ENCODE measurements around the gene TIGD4.

The TIGD4 gene

GRCh38 chr4:152779513-152780266 is at the start of gene TIGD4, which contains the start of gene ARFIP1:
Gene TIGD4, minus strand, starts transcription at chr4:152779730. Its CDS starts 8,726 bp downstream, at chr4:152771004.
Gene ARFIP1, plus strand, starts transcription at chr4:152779954. Its CDS starts 49,680 bp downstream, at chr4:152829634.
- DNase-seq (ENCODE audit: low read depth) = peak; percentile 91

DNA sequence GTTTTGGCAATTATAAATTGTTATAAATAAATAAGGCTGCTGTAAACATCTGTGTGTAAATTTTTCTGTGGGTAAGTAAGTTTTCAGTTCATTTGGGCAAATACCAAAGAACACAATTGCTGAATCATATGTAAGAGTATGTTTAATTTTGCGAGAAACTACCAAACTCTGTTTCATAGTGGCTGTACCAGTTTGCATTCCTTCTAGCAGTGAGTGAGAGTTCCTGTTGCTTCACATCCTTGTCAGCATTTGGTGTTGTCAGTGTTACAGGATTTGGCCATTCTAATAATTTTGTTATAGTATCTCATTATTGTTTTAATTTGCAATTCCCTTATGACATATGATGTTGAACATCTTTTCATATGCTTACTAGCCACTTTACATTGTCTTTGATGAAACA is 48.6 kb upstream of the TIGD4 start:
- DNase-seq (ENCODE audit: low read depth) = no peak

DNA sequence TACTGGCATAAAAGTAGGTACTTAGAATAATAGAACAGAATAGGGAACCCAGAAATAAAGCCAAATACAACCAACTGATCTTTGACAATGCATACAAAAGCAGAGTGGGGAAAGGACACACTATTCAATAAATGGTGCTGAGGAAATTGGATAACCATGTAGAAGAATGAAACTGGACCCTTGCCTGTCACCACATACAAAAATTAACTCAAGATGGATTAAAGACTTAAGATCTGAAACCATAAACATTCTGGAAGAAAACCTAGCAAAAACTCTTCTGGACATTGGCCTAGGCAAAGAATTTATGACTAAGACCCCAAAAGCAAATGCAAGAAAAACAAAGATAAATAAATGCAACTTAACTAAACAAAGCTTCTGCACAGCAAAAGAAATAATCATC is 45.8 kb upstream of the TIGD4 start:
- DNase-seq (ENCODE audit: low read depth) = no peak

DNA sequence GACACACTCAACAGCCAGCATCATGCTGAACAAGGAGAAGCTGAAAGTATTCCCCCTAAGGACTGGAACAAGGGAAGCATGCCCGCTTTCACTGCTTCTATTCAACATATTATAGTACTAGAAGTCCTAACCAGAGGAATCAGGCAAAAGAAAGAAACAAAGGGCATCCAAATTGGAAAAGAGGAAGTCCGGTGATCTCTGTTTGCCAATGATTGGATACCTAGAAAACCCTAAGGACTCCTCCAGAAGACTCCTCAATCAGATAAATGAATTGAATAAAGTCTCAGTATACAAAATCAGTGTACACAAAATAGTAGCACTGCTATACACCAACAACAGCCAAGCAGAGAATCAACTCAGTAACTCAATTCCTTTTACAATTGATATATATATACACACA is 45.0 kb upstream of the TIGD4 start:
- DNase-seq (ENCODE audit: low read depth) = no peak

- no peak for DNase-seq (ENCODE audit: low read depth)
Measured at GRCh38 chr4:152822323-152822722, 42.8 kb upstream of the TIGD4 start.

- no peak for DNase-seq (ENCODE audit: low read depth)
Measured at GRCh38 chr4:152820073-152820472, 40.5 kb upstream of the TIGD4 start.

- DNase-seq (ENCODE audit: low read depth) = no peak
Measured at GRCh38 chr4:152819026-152819645, 39.6 kb upstream of the TIGD4 start.

GRCh38 chr4:152817331-152817730 is 37.8 kb upstream of the TIGD4 start:
- no peak for DNase-seq (ENCODE audit: low read depth)

DNA sequence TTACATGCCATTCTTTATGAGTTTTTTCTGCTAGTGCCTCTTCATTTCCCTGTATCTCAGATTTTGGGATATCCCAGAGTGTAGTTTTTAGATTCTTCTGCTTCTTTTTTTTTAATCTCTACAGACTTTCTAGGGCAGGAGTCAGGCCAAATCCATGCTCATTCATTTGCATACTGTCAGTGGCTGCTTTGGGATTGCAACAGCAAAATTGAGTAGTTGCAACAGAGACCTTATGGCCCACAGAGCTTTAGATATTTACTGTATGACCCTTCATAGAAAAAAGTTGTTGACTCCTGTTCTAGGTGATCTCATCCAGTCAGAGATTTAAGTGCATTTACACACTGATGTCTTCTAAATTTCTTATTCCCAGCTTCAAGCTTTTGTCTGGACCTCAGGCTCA is 35.5 kb upstream of the TIGD4 start:
- DNase-seq (ENCODE audit: low read depth) = no peak

DNA sequence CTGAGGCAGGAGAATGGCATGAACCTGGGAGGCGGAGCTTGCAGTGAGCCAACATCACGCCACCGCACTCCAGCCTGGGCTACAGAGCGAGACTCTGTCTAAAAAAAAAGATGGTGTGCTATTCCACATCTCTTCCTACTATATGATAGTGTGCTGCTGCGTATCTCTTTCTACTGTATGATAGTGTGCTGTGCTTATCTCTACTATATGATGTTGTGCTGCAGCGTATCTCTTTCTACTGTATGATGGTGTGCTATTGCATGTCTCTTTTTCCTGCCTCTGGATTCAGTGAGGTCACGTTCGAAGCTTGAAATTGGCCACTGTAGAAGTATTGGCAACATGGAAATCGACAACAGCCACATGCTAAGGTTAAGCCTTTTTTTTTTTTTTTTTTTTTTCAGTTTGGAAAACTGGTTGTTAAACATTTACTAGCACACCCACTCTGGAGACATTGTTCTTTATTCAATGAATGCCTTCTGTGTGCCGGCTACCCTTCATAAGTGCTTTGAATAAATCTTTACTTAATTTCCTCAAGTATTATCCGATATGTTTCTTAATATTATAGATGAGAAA is 31.3 kb upstream of the TIGD4 start:
- no peak for DNase-seq (ENCODE audit: low read depth)

GRCh38 chr4:152808670-152809069 is 29.1 kb upstream of the TIGD4 start:
- DNase-seq (ENCODE audit: low read depth) = no peak

DNA sequence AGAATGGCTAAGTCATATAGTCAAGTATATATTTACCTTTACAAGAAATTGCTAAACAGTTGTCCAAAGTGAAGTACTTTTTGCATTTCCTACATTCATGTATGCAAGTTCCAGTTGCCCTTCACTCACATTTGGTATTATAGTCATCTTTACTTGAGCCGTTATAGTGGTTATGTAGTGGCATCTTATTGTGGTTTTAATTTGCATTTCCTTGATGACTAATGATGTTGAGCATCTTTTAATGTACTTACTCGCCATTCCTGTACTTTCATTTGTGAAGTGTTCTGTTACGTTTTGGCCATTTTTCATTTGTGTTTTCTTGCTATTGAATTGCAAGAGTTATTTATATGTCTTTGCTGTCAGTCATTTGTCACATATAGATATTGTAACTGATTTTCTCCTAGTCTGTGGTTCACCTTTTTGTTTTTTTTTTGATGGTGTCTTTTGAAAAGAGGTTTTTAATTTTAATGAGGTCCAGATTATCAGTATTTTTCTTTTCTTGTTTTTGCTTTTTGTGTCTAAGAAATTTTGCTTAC is 27.8 kb upstream of the TIGD4 start:
- no peak for DNase-seq (ENCODE audit: low read depth)

DNA sequence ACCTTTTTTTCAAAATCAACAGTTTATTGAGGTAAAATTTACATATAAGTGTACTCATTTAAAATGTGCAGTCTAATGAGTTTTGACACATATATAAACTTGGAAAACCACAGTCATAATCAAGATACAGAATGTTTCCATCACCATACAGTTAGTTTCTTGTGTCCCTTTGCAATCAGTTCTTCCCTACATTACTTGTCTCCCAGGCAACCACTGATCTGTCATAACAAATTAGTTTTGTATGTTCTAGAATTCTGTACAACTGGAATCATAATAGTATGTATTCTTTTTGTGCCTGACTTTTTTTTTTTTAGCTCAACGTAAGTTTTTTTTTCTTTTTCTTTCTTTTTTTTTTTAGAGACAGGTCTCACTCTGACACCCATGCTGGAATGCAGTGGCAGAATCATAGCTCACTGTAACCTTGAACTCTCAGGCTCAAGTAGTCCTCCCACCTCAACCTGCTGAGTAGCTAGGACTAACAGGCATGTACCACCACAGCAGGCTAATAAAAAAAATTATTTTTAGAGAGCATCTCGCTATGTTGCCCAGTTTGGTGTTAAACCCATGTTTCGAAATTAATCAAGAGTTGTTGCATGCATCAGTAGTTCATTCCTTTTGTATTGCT is 27.1 kb upstream of the TIGD4 start:
- no peak for DNase-seq (ENCODE audit: low read depth)

DNA sequence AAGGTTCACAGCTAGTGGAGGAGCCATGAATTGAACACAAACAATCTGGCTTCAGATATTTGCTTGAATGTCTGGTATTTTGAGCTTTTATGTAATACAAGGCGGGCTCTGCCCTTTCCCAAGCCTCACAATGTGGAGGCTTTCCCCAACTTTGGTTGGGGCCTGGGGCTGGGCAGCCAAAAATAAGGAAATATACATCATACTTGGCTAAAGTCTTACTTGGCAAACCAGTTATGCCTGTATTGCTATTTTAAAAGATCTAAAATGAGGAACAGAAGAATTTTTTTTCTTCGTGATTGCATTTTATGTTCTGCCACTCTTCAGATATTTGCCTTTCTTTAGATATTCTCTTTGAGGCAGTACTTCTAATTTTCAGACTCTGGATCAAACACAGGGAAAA is 26.3 kb upstream of the TIGD4 start:
- DNase-seq (ENCODE audit: low read depth) = no peak

- DNase-seq (ENCODE audit: low read depth) = no peak
Measured at GRCh38 chr4:152805071-152805650, 25.6 kb upstream of the TIGD4 start.

GRCh38 chr4:152803541-152803940 is 24.0 kb upstream of the TIGD4 start:
- DNase-seq (ENCODE audit: low read depth) = no peak

DNA sequence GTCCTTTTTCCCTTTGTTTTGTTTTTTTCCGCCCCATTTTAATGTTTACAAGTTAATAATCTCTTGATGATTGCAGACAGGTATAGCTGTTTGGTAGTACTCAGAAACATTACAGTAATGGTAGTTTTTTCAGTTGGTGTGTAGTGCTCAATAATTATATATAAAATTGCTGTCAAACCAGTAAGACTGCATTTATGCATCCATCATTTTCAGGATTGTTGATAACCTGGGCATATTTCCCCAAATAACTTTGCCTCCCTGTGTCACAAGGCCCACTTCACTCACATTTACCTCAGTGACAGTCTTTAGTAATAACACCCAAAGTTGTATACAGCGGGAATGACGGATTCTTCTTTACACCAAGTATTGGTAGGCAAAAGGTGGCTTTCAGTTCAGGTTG is 16.4 kb upstream of the TIGD4 start:
- DNase-seq (ENCODE audit: low read depth) = no peak

DNA sequence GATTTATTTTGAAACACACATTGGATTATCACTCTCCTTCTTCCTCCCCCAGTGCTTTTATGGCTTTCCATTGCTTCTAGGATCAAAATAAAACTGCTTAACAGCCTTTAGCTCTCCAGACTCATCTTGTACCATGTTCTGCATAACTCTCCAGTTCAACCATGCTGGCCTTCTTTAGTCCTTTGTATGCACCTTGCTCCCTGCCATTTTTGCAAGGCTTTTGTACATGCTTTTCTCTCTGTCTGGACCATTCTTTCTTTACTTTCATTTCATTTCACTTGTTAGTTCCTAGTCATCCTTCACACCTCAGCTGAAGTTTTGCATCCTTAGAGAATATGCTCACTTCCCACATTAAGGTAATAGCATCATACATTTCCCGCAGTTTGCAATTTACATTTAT is 7.1 kb upstream of the TIGD4 start:
- DNase-seq (ENCODE audit: low read depth) = no peak

DNA sequence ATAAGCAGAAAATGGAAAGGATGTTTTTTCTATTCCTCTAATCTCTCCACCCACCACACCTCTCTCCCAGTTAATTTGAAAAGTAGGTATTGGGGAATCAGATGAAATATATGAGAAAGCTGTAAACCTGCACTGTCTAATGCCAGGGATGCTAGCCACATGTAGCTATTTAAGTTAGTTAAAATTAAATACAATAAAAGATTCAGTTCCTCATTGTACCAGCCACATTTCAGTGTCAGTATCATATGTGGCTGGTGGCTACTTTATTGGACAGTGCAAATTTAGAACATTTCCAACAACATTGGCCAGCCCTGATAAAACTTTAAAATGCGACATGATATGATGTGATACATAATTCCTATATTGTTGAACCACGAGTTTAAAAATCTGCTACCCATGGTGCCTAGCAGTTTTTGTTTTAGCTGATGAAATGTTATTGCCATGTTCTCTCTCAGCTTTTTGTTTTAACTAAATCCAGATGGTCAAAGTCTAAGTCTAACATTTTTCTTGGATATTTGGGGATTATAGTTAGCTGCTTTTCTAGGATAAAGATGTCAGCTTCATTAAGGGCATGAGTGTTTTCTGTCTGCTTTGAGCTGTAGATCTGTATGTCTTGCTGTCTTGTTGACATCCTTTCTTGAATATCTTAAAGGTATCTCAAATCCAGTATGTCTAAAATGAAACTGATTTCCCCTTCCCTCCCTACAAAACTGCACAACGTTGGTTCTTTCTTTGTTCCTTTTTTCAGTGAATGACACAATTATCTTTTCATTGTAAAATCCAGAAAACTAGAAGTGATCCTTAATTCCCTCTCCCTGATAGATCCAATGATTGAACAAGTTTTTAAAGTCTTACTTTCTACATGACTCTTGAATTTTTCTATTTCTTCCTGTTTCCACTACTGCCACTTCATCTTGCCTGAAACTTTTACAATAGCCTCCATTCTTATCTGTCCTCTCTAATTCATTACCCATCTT is 6.4 kb upstream of the TIGD4 start:
- DNase-seq (ENCODE audit: low read depth) = no peak

- DNase-seq (ENCODE audit: low read depth) = no peak
Measured at GRCh38 chr4:152784490-152785350, 5.2 kb upstream of the TIGD4 start.

Measured in activated T-cell treated with anti-CD3 and anti-CD28 coated beads for 24 hours (primary cell).